Endothelial cell of umbilical vein (primary cell): ENCODE data around the gene TACR1. TPM values are rescaled to one million over a fixed set of nuclear protein-coding genes. Genes with fewer than 3 reads are reported as not detected.

Experiments used
- BruUV-seq: library from RNA; stranded (reverse); fragments of 400-500 nt; replicated peaks from 2 replicates; lab custom pipeline; 2021; lab: Mats Ljungman, UMichigan
- CTCF ChIA-PET: fragments of 300-600, 350-600 bp; sonication (Branson Sonifier 250); formaldehyde crosslinking; loops from one replicate; lab custom pipeline; 2021; ENCODE audit warnings: antibody characterized with exemption, inconsistent platforms; lab: Charles Lee
- POLR2A ChIA-PET: fragments of 300-600, 350-600 bp; sonication (Branson Sonifier 250); formaldehyde crosslinking; loops from one replicate; lab custom pipeline; 2021; ENCODE audit warnings: antibody characterized with exemption, inconsistent platforms; lab: Charles Lee
- DNase-seq: peaks from one replicate; pipeline ENCODE4 v3.0.0-alpha.2; 2011; ENCODE audit warnings: low read depth, low spot score
- FAIRE-seq: peaks from 2 replicates; lab custom pipeline; 2011; peaks lifted over from hg19 to GRCh38; lab: Jason Lieb, UNC
- H2AFZ ChIP-seq: 2 replicates; pipeline ENCODE4 v1.6.0; 2012; ENCODE audit warnings: low read depth, low read length, control low read depth, inconsistent platforms
- H3K27ac ChIP-seq: 2 replicates; pipeline ENCODE4 v1.5.1; 2011; ENCODE audit warnings: low read depth, mild to moderate bottlenecking, control low read depth, low read length, moderate library complexity; ENCODE audit not compliant: insufficient read depth
- H3K27me3 ChIP-seq, 2 experiments: 2 replicates each; pipeline versions ENCODE4 v1.6.0 to v1.6.1; 2011; ENCODE audit warnings: low read length in 2 of 2, mixed read lengths in 1 of 2; ENCODE audit not compliant: control insufficient read depth in 2 of 2, insufficient read depth in 2 of 2
- H3K36me3 ChIP-seq, 2 experiments: 2 replicates in 1 of 2; 3 replicates in 1 of 2; pipeline ENCODE4 v1.5.1; 2011; ENCODE audit warnings: low read length in 2 of 2, mild to moderate bottlenecking in 1 of 2, moderate library complexity in 1 of 2; ENCODE audit not compliant: control insufficient read depth in 2 of 2, insufficient read depth in 2 of 2; ENCODE audit errors: extremely low read depth in 1 of 2
- H3K4me1 ChIP-seq: 3 replicates; pipeline ENCODE4 v1.5.1; 2011; ENCODE audit warnings: mild to moderate bottlenecking, low read length; ENCODE audit not compliant: control insufficient read depth, insufficient read depth; ENCODE audit errors: extremely low read depth
- H3K4me2 ChIP-seq: 2 replicates; pipeline ENCODE4 v1.6.1; 2011; ENCODE audit warnings: low read length, control low read depth, mixed read lengths; ENCODE audit not compliant: insufficient read depth
- H3K4me3 ChIP-seq, 3 experiments: fragments of 200-600 bp in 1 of 3; sonication (generic), shearing (Covaris generic) in 1 of 3; replicated peaks in 1 of 3; 2 replicates each; pipeline ENCODE4 v1.5.1; 2011 to 2016; ENCODE audit warnings: control low read depth in 3 of 3, low read length in 3 of 3, mild to moderate bottlenecking in 2 of 3, inconsistent platforms in 1 of 3, low read depth in 1 of 3, moderate library complexity in 1 of 3; ENCODE audit not compliant: insufficient read depth in 1 of 3
- H3K79me2 ChIP-seq: 2 replicates; pipeline ENCODE4 v1.6.0; 2012; ENCODE audit warnings: low read length, inconsistent platforms; ENCODE audit not compliant: control insufficient read depth, insufficient read depth
- H3K9ac ChIP-seq: replicated peaks from 2 replicates; pipeline ENCODE3; 2011; ENCODE audit warnings: low read length, control low read depth; ENCODE audit not compliant: insufficient read depth; ENCODE audit errors: extremely low read depth
- H3K9me1 ChIP-seq: replicated peaks from 3 replicates; pipeline ENCODE4 v1.6.0; 2011; ENCODE audit warnings: mild to moderate bottlenecking, low read length; ENCODE audit not compliant: control insufficient read depth, insufficient read depth; ENCODE audit errors: extremely low read depth
- H3K9me3 ChIP-seq: replicated peaks from 2 replicates; pipeline ENCODE4 v1.5.1; 2012; ENCODE audit warnings: low read length, inconsistent platforms; ENCODE audit not compliant: control insufficient read depth, insufficient read depth
- H4K20me1 ChIP-seq: replicated peaks from 2 replicates; pipeline ENCODE3; 2011; ENCODE audit warnings: mild to moderate bottlenecking, low read length; ENCODE audit not compliant: control insufficient read depth, insufficient read depth; ENCODE audit errors: extremely low read depth
- CTCF ChIP-seq, 2 donors: IDR thresholded peaks; 1 replicate in 1 of 2; 2 replicates in 1 of 2; pipeline ENCODE4 v1.5.1; 2011; ENCODE audit warnings: low read length in 2 of 2, mild to moderate bottlenecking in 2 of 2, moderate library complexity in 2 of 2, control low read depth in 1 of 2, inconsistent platforms in 1 of 2, low read depth in 1 of 2; ENCODE audit not compliant: insufficient read depth in 1 of 2; ENCODE audit errors: extremely low read depth in 1 of 2
- EZH2 ChIP-seq: IDR thresholded peaks from 2 replicates; pipeline ENCODE4 v1.6.1; 2012; ENCODE audit warnings: borderline replicate concordance, low read depth, mild to moderate bottlenecking, moderate library complexity, low read length, inconsistent platforms; ENCODE audit not compliant: severe bottlenecking
- FOS ChIP-seq: IDR thresholded peaks from 2 replicates; pipeline ENCODE4 v1.6.1; 2011; ENCODE audit warnings: mild to moderate bottlenecking, low read length, moderate library complexity, borderline replicate concordance; ENCODE audit not compliant: insufficient read depth
- GATA2 ChIP-seq: IDR thresholded peaks from 2 replicates; pipeline ENCODE4 v1.7.0; 2011; ENCODE audit warnings: low read depth, mild to moderate bottlenecking, moderate library complexity, mixed read lengths, low read length; ENCODE audit not compliant: insufficient read length, insufficient read depth
- JUN ChIP-seq: IDR thresholded peaks from 2 replicates; pipeline ENCODE4 v1.6.1; 2011; ENCODE audit warnings: borderline replicate concordance, low read depth; ENCODE audit not compliant: insufficient read length, insufficient read depth
- MAX ChIP-seq: IDR thresholded peaks from 2 replicates; pipeline ENCODE4 v1.6.1; 2011; ENCODE audit not compliant: insufficient read depth, insufficient read length
- MYC ChIP-seq: IDR thresholded peaks from one replicate; pipeline ENCODE4 v1.6.1; 2011; ENCODE audit warnings: mild to moderate bottlenecking, low read depth, low read length
- POLR2A ChIP-seq: IDR thresholded peaks from 2 replicates; pipeline ENCODE4 v1.6.1; 2012; ENCODE audit warnings: low read depth, mild to moderate bottlenecking, control low read depth, low read length
- POLR2AphosphoS5 ChIP-seq: IDR thresholded peaks from 2 replicates; pipeline ENCODE4 v1.6.1; 2012; ENCODE audit warnings: low read depth, mild to moderate bottlenecking, control low read depth, low read length, moderate library complexity; ENCODE audit not compliant: insufficient read depth
- dilution Hi-C: fragments of 300-500 bp; cut with MboI; formaldehyde crosslinking; loops from one replicate; pipeline ENCODE4 v1.15.0; 2019; ENCODE audit warnings: low sequenced_read_pairs; ENCODE audit not compliant: extremely low pct_ligation_motif_present
- intact Hi-C: fragments of 100-400 bp; cut with micrococcal nuclease; formaldehyde crosslinking; loops from one replicate; pipeline ENCODE4 v1.10.0; 2022
- polyA plus RNA-seq, 4 experiments: library from polyadenylated mRNA; depleted of rRNA in 3 of 4; stranded (reverse) in 3 of 4; unstranded in 1 of 4; fragments of >200 nt; gene quantifications; 2 replicates each; pipeline versions ENCODE4 v1.2.1 to v1.2.3, GENCODE V29; 2011 to 2012; ENCODE audit warnings: missing spikeins in 1 of 4
- total RNA-seq: library from RNA; stranded (reverse); gene quantifications from 2 replicates; pipeline ENCODE4 v1.2.3, GENCODE V29; 2021

TACR1 gene
- total and polyA plus RNA-seq, 2 donors (not counting 3 experiments of a cell fraction or from before 2014, with no cell fraction given), result not detected

- BruUV-seq, result no TSS peak
- no peak overlapping the region for H3K4me2 ChIP-seq
- H3K9me1 ChIP-seq, result no peaks in the 10 kb centered on the region
- H3K4me1 ChIP-seq, result no peaks in the 10 kb centered on the region
- no peaks in the 10 kb centered on the region for H3K27me3 ChIP-seq
- no peak for FAIRE-seq
- H3K36me3 ChIP-seq, result no peaks in the 10 kb centered on the region
- TF ChIP-seq EZH2 (no peak), CTCF (IDR thresholded peaks at IDR 0.05; ENCODE audit: extremely low read depth in 1 of 2, insufficient read depth in 1 of 2, low read depth in 1 of 2, low read length in 2 of 2) (no peak), JUN (no peak), MAX (no peak), GATA2 (no peak), FOS (no peak), POLR2A (no peak), MYC (no peak), POLR2AphosphoS5 (no peak)
- no peak for DNase-seq
- ChIA-PET POLR2A (no interaction called here), CTCF (interaction anchor here (1.7 kb wide), 1 partner anchor 24 kb away, joined by 4 read pairs; no protein-coding TSS in a partner anchor)
- H2AFZ ChIP-seq, result no peak overlapping the region
- H4K20me1 ChIP-seq, result no peaks in the 10 kb centered on the region
- intact Hi-C loops, result no loop called here
- H3K4me3 ChIP-seq, result no peak overlapping the region
- dilution Hi-C loops, result no loop called here
- H3K27ac ChIP-seq, result no peak overlapping the region
- H3K79me2 ChIP-seq, result no peaks in the 10 kb centered on the region
- H3K9ac ChIP-seq, result no peak overlapping the region
- H3K9me3 ChIP-seq, result no peaks in the 10 kb centered on the region
Measured at GRCh38 chr2:75021672-75022071, 177.6 kb downstream of the TACR1 start.
